Activated CD8-positive, alpha-beta memory T cell treated with anti-CD3 and anti-CD28 coated beads, Interleukin-2, amount 50 U/mL, for 4 hours (primary cell): ENCODE data around the gene MYO7A.
"Not testable (repeated sequence)": the region's sequence is repeated elsewhere in the genome, so short reads cannot be mapped to it uniquely, and the experiment has no call there.

ENCODE experiments used
- DNase-seq: peaks from one replicate; pipeline ENCODE4 v3.0.0-alpha.2; 2020

MYO7A gene

GRCh38 chr11:77093056-77093891, 34.8 kb upstream of the MYO7A start:
- no peak for DNase-seq

DNA sequence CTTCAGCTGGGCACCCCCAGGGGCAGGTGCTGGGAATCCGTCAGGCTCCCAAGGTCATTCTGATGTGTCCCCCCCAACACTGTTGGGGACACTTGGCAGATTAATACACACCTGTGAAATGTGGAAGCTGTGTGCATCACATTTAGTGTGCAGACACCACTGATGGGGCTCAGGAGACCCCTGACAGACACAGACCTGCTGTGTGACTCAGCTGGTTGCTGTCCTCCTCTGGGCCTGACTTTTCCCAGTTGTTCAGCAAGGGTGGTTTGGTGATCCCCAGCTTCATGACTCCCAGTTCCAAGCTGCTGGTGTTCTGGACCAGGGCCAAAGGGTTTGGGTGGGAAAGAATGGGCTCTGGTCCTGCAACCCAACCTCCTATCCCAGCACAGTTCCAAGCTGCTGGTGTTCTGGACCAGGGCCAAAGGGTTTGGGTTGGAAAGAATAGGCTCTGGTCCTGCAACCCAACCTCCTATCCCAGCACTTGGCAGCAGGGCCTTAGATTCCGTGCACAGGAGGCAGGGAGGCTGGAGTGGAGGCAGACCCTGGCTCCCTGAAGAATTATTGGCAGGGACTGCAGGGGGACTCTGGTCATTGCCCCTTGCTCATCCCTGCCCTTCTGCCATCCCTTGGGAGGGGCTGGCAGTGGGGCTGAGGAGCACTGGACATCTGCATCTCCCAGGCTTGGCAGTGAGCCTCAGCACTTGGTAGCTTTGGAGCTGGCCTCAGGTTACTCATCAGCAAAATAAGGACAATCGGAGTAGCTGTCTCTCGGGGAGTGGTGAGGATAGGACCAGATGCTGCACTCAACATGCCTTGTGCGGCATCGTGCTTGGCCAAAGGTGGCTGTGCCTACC, 33.8 kb upstream of the MYO7A start:
- no peak for DNase-seq

- no peak for DNase-seq
Measured at GRCh38 chr11:77094841-77095365, 33.1 kb upstream of the MYO7A start.

- no peak for DNase-seq
Measured at GRCh38 chr11:77095551-77096490, 32.2 kb upstream of the MYO7A start.

DNA sequence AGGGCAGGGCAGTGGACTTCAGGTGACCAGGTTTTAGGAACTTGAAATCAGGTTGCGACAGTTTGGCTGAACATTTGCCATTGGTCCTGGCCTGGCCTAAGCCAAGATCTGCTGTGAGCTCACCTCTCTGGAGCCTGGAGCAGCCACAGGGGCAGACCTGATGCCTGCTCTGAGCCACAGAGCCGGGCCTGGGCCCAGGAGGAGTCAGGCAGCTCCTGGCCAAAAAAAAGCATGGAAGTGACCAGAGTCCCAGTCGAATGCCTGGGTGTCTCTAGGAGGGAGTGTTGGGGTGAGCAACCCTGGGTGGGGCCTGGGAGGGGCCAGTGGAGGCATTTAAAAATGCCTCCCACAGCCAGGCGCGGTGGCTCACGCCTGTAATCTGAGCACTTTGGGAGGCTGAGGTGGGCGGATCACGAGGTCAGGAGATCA, 31.4 kb upstream of the MYO7A start:
- DNase-seq: no peak

GRCh38 chr11:77097180-77097579, 30.9 kb upstream of the MYO7A start:
- not testable (repeated sequence) for DNase-seq

GRCh38 chr11:77100166-77101042, 27.6 kb upstream of the MYO7A start:
- no peak for DNase-seq

DNA sequence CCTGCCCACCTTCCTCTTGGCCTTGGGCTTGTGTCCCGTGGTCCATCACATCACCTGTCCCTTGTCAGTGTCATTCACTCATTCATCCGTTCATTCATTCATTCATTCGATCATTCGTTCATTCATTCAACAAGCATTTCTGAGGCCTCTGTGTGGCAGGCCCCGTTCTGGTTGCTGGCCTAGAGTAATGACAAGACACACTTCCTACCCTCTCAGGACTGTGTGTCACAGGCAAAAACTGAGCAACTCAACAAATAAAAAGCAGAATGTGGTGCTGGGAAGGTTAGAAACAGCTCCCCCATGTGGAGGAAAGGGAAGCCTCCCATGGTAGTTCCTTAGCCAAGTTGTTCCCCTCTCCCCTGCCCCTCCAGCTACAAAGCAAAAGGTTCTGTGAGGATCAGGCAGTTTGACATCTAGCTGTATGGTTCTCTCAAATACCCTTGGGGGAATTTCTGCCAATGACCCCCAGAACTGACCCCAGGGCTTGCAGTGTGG, 27.0 kb upstream of the MYO7A start:
- DNase-seq: no peak

DNA sequence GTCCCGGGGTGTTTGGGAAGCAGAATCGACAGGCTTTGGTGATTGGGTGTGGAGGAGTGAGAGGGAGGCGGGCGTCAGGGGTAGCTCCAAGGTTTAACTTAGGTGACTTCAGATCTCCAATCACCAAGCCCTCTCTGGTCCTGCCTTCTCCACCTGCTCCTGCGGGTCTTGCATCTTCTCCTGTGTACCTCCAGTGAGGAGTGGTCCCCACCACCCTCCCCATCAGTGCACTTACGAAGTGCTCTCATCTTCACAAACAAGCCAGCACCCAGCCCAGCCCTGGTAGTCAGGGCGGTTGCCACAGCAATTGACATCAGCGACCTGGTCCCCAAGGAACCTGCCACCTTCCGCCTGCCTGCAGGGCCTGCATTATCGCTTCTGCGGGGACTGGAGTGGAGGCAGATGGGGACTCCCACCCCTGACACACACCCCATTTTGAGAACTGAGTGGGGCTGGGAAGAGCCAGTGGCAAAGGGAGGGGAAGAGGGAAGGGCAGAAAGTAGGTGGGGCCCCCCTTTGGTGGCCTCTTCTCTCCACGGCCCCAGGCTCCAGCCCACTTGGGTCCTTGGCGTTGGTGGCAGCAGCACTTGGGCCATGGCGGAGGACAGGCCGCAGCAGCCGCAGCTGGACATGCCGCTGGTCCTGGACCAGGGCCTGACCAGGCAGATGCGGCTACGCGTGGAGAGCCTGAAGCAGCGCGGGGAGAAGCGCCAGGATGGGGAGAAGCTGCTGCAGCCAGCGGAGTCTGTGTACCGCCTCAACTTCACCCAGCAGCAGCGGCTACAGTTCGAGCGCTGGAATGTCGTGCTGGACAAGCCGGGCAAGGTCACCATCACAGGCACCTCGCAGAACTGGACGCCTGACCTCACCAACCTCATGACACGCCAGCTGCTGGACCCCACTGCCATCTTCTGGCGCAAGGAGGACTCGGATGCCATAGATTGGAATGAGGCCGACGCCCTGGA, 25.5 kb upstream of the MYO7A start, which contains the start of gene OMP:
Gene OMP, plus strand, starts transcription at position 595 of the 965 bp plus-strand sequence. Its CDS starts 0 bp downstream, at position 595.
- DNase-seq: no peak

- DNase-seq: no peak
Measured at GRCh38 chr11:77103319-77103718, 24.7 kb upstream of the MYO7A start.

DNA sequence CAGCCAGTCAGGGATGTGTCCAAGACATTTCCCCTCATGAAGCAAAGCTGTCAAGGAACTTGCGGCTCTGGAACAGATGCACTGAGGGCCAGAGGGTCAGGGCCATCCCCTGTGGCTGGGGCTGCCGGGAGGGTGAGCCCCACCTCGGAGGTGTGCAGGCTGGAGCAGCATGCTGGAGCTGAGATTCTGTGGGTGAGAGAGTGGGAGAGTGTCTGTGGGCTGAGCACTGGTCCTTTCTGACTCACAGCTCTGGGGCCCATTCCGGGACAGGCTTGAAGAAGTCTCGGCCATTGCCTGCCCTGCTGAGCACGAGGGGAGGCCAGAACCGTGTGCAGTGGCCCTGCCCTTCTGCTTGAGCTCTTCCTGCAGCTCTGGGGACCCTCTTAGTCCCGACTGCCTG, 23.3 kb upstream of the MYO7A start:
- DNase-seq: no peak

DNA sequence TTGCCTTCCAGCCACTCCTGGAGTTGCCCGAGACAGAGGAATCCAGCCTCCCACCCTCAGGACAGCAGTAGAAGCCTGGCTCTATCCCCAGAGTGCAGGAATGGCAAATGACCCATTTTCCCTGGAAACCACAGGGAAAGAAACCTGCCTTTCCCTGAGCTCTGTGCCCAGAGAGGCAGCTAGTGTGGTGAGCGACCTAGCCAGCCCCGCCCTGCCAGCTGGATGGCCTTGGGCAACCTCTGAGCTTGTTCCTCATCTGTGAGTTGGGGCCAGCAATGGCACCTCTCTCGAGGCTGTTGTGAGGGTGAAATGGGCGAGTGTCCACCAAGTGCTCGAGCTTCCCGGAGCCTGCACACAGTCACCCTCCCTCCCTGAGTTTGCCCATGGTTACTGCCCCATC, 21.7 kb upstream of the MYO7A start:
- no peak for DNase-seq

- no peak for DNase-seq
Measured at GRCh38 chr11:77106759-77107158, 21.3 kb upstream of the MYO7A start.

- DNase-seq: no peak
Measured at GRCh38 chr11:77107950-77108349, 20.1 kb upstream of the MYO7A start.

- DNase-seq: no peak
Measured at GRCh38 chr11:77108436-77108835, 19.6 kb upstream of the MYO7A start.

- DNase-seq: no peak
Measured at GRCh38 chr11:77109236-77110019, 18.6 kb upstream of the MYO7A start.

GRCh38 chr11:77110836-77111235, 17.2 kb upstream of the MYO7A start:
- DNase-seq: no peak

DNA sequence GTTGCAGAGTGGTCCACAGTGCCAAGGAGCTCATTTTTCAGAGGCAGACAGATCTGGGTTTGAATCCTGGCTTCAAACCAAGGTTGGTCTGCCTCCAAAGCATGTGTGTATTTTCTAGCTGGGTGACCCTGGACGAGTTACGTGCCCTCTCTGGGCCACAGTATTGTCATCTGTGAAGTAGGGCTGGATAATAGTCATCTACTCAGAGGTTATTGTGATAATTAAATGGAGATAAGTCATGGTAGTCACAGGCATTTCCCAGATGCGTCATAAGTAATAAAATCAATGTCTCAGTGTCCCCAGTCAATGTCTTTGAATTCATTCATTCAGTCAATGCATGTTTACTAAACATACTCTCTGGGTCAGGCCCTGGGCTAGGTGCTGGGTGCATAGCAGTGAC, 16.8 kb upstream of the MYO7A start:
- no peak for DNase-seq

DNA sequence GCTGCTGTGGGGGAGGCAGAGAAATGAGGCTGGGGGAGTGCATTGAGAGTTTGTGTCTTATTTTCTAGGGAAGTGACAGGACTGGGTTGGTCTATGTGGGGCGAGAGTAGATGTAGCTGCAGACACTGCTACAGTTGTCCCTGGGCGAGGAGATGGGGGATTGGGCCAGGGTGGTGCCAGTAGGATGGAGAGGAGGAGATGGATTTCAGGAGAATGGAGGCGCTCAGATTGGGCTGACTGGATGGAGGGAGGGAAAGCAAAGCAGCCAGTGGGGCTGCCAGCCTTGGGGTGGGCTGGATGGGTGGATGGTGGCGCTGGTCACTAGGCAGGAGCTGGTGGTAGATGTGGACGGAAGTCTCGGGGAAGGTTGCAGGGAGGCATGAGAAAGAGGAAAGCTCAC, 16.1 kb upstream of the MYO7A start:
- no peak for DNase-seq
